Muscle of leg (tissue), 11 donors: ENCODE data around the gene SIPA1L3. TPM values are rescaled to one million over a fixed set of nuclear protein-coding genes. Genes with fewer than 3 reads are reported as not detected.
"Not testable (repeated sequence)": the region's sequence is repeated elsewhere in the genome, so short reads cannot be mapped to it uniquely, and the experiment has no call there.

ENCODE experiments used
- DNase-seq: peaks from one replicate; pipeline ENCODE4 v3.0.0; 2013
- H3K27ac ChIP-seq: one replicate; pipeline ENCODE4 v1.5.1; 2013; ENCODE audit warnings: mild to moderate bottlenecking, low read length, control low read depth
- H3K27me3 ChIP-seq: one replicate; pipeline ENCODE4 v1.6.1; 2013; ENCODE audit warnings: low read length; ENCODE audit not compliant: control insufficient read depth, insufficient read depth
- H3K36me3 ChIP-seq: one replicate; pipeline ENCODE4 v1.6.1; 2013; ENCODE audit warnings: low read length; ENCODE audit not compliant: control insufficient read depth, insufficient read depth
- H3K4me1 ChIP-seq: one replicate; pipeline ENCODE4 v1.6.1; 2013; ENCODE audit warnings: low read length; ENCODE audit not compliant: control insufficient read depth, insufficient read depth
- H3K4me3 ChIP-seq: one replicate; pipeline ENCODE4 v1.5.1; 2013; ENCODE audit warnings: low read length, control low read depth
- H3K9me3 ChIP-seq: replicated peaks from 2 replicates; pipeline ENCODE4 v1.6.1; 2013; ENCODE audit warnings: low read depth, low read length; ENCODE audit not compliant: control insufficient read depth
- WGBS: methylation state at CpG from one replicate; pipeline ENCODE4 v1.1.5; 2013; ENCODE audit warnings: missing lambda C conversion rate; ENCODE audit not compliant: insufficient coverage; 5-methylcytosine and 5-hydroxymethylcytosine counted together
- polyA plus RNA-seq, 8 donors: library from polyadenylated mRNA; unstranded; fragments of 120-200 nt; gene quantifications; one replicate each; pipeline versions ENCODE4 v1.2.1 to v1.2.3, GENCODE V29; 2013; ENCODE audit warnings: inconsistent platforms in 1 of 8, low replicate concordance in 1 of 8; ENCODE audit not compliant: insufficient read length in 8 of 8, insufficient read depth in 1 of 8
- total RNA-seq: library from RNA; stranded (reverse); fragments of 120-200 nt; gene quantifications from one replicate; pipeline ENCODE4 v1.2.4, GENCODE V29; 2013

Gene SIPA1L3
- total and polyA plus RNA-seq, 9 donors, result 6.8 to 13.8 (median 9.1) TPM

GRCh38 chr19:38030001-38030400, 123.0 kb downstream of the SIPA1L3 start:
- 98% methylated on average over 7 of the region's 8 CpGs for WGBS
- not testable (repeated sequence) for H3K27ac ChIP-seq, DNase-seq, H3K36me3 ChIP-seq, H3K4me3 ChIP-seq, H3K27me3 ChIP-seq, H3K9me3 ChIP-seq
- peaks cover 15% of the 10 kb centered on the region for H3K4me1 ChIP-seq

GRCh38 chr19:38030686-38031422, 123.8 kb downstream of the SIPA1L3 start:
- Histone ChIP-seq H3K4me3 (no peak overlapping the region), H3K27ac (no peak overlapping the region), H3K4me1 (peaks cover 14% of the 10 kb centered on the region), H3K9me3 (no peaks in the 10 kb centered on the region), H3K27me3 (no peaks in the 10 kb centered on the region), H3K36me3 (peaks cover 3% of the 10 kb centered on the region)
- 63% methylated on average over 5 of the region's 9 CpGs for WGBS
- no peak for DNase-seq

DNA sequence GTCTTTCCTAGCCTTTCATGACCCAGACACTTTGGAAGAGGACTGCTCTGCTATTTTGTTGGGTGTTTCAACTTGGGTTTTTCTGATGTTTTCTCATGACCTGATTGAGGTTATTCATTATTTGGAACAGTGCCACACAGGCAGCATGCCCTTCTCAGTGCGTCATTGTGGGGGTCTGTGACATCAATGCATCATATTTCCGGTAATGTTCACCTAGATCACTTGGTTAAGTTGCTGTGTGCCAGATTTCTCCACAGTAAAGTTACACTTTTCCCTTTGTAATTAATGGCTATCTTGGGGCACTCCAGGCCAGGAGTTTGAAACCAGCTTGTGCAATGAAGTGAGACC, 124.4 kb downstream of the SIPA1L3 start:
- no peak overlapping the region for H3K4me3 ChIP-seq
- no peaks in the 10 kb centered on the region for H3K9me3 ChIP-seq
- peaks cover 3% of the 10 kb centered on the region for H3K36me3 ChIP-seq
- DNase-seq, result no peak
- H3K27me3 ChIP-seq, result no peaks in the 10 kb centered on the region
- H3K27ac ChIP-seq, result no peak overlapping the region
- H3K4me1 ChIP-seq, result peaks cover 17% of the 10 kb centered on the region
- no CpG with 5 or more reads among the region's 2 CpGs for WGBS

DNA sequence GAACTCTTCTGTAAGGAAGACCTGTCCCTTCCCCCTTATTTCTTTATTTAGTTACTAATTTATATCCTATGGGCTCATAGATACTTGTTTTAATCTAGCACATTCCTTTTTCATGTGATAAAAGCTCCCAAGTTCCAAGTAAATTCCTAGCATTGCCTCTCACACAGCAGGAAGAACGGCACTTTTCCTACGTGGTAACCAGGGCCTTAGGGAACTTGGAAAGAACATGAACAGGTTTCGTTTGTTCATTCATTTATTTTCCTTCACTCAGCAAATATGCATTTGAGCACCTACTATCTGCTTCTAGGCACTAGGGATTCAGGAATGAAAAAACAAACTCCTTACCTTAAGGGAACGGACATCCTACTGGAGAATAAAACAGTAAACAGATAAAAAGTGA, 125.1 kb downstream of the SIPA1L3 start:
- WGBS, result 42% methylated on average over 3 of the region's 4 CpGs
- no peak for DNase-seq
- no peaks in the 10 kb centered on the region for H3K9me3 ChIP-seq
- no peak overlapping the region for H3K27ac ChIP-seq
- no peak overlapping the region for H3K4me3 ChIP-seq
- H3K27me3 ChIP-seq, result no peaks in the 10 kb centered on the region
- peaks cover 25% of the 10 kb centered on the region for H3K4me1 ChIP-seq
- H3K36me3 ChIP-seq, result peaks cover 3% of the 10 kb centered on the region

GRCh38 chr19:38032951-38033350, 125.9 kb downstream of the SIPA1L3 start:
- Histone ChIP-seq H3K9me3 (no peaks in the 10 kb centered on the region), H3K27ac (no peak overlapping the region), H3K27me3 (no peaks in the 10 kb centered on the region), H3K4me3 (no peak overlapping the region), H3K4me1 (peaks cover 33% of the 10 kb centered on the region), H3K36me3 (peaks cover 3% of the 10 kb centered on the region)
- DNase-seq, result no peak
- no CpG with 5 or more reads among the region's 5 CpGs for WGBS

DNA sequence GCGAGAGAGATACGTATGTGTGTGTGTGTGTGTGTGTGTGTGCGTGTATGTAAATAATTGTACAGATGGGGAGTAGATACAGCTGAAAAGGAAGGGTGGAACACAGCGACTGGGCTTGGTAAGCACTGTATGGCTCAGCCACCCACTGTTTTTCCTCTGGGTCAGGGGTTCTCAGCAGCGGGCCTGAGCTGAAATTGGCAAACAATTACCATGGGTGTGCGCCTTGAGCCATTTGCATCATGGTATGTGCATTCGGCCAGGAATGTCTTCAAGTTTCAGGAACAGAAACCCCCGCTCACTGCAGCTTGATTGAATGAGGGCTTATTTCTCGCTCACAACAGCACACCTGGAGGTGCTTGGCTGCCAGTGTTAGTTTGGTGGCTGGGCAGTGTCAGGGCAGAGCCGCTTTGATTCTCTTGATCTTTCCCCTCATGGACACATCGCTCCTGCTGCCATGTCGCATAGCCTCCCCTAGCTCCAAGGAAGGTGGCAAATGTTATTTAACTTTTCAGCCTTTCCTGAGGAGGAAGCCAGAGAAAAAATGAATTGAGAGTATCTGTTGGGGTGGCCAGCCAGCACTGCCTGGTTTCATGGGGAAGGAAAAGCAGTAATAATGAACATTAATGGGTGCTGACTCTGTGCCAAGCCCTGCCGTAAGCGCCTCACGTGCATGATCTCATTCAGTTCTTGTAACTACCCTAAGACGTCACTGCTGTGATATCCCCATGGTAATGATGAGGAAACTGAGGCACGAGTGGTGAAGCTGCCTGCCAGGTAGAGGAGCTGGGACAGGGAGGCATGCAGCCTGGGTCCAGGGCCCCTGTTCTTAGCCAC, 126.9 kb downstream of the SIPA1L3 start:
- no peak overlapping the region for H3K27ac ChIP-seq
- WGBS, result 43% methylated on average over 6 of the region's 17 CpGs
- DNase-seq, result peak; percentile 56
- H3K27me3 ChIP-seq, result no peaks in the 10 kb centered on the region
- H3K36me3 ChIP-seq, result peaks cover 3% of the 10 kb centered on the region
- H3K9me3 ChIP-seq, result no peaks in the 10 kb centered on the region
- H3K4me3 ChIP-seq, result no peak overlapping the region
- H3K4me1 ChIP-seq, result peaks cover 34% of the 10 kb centered on the region

DNA sequence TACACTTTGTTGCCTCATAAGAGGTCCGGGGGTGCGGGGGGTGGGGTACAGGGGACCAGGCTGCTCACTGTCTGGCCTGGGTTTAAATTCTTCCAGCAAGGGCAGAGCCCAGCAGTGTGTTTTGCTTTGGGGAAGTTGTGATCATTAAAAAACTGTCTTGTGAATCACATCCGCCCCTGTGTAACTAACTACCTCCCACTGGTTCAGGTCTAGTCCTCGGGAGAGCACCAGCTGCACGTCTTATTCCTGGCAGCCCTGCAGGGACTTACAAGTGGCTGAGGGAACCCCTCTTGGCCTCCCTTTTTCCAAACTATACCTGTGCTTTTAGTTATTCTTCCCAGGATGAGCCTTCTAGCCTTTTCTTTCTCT, 127.5 kb downstream of the SIPA1L3 start:
- Histone ChIP-seq H3K4me3 (no peak overlapping the region), H3K27me3 (no peaks in the 10 kb centered on the region), H3K27ac (no peak overlapping the region), H3K9me3 (no peaks in the 10 kb centered on the region), H3K4me1 (peaks cover 34% of the 10 kb centered on the region), H3K36me3 (peaks cover 3% of the 10 kb centered on the region)
- WGBS, result 38% methylated on average over 2 of the region's 5 CpGs
- no peak for DNase-seq

- WGBS, result 62% methylated on average over 17 of the region's 17 CpGs
Measured at GRCh38 chr19:38035515-38036495, 128.8 kb downstream of the SIPA1L3 start.

GRCh38 chr19:38036707-38037611, 130.0 kb downstream of the SIPA1L3 start:
- H3K4me1 ChIP-seq, result peaks cover 34% of the 10 kb centered on the region
- H3K27ac ChIP-seq, result peak overlapping the region; percentile 37
- no peaks in the 10 kb centered on the region for H3K36me3 ChIP-seq
- H3K27me3 ChIP-seq, result no peaks in the 10 kb centered on the region
- WGBS, result 26% methylated on average over 11 of the region's 18 CpGs
- DNase-seq, result peak; percentile 52
- H3K4me3 ChIP-seq, result no peak overlapping the region
- H3K9me3 ChIP-seq, result no peaks in the 10 kb centered on the region

More at GRCh38 chr19:38035515-38036495, 128.8 kb downstream of the SIPA1L3 start:
- Histone ChIP-seq H3K27me3 (no peaks in the 10 kb centered on the region), H3K36me3 (no peaks in the 10 kb centered on the region), H3K4me3 (no peak overlapping the region), H3K27ac (no peak overlapping the region), H3K4me1 (peaks cover 34% of the 10 kb centered on the region), H3K9me3 (no peaks in the 10 kb centered on the region)
- no peak for DNase-seq
